ENCODE data around the gene KIAA2012. TPM values are rescaled to one million over a fixed set of nuclear protein-coding genes. Genes with fewer than 3 reads are reported as not detected.
"Not testable (repeated sequence)": the region's sequence is repeated elsewhere in the genome, so short reads cannot be mapped to it uniquely, and the experiment has no call there.

Gene KIAA2012
- total RNA-seq, 1 donor from 2014 or later = under 0.01 TPM

GRCh38 chr2:202247710-202248109 lies 174.7 kb downstream of the KIAA2012 start:
- not testable (repeated sequence) for H3K27ac ChIP-seq (ENCODE audit: low read depth, low read length); H3K36me3 ChIP-seq (ENCODE audit: control insufficient read depth in 3 of 3, insufficient read depth in 3 of 3, low read length in 3 of 3); H3K4me1 ChIP-seq (ENCODE audit: control insufficient read depth in 3 of 3, insufficient read depth in 3 of 3, low read length in 3 of 3); H3K9me3 ChIP-seq (ENCODE audit: control insufficient read depth in 3 of 3, low read length in 3 of 3); H3K4me3 ChIP-seq (ENCODE audit: low read length in 3 of 3); H3K9ac ChIP-seq (ENCODE audit: low read depth in 1 of 3, low read length in 3 of 3); H3K27me3 ChIP-seq (ENCODE audit: control insufficient read depth in 3 of 3, insufficient read depth in 3 of 3, low read length in 3 of 3)

GRCh38 chr2:202249521-202250253 lies 176.6 kb downstream of the KIAA2012 start:
- Histone ChIP-seq H3K4me3 (ENCODE audit: low read length in 3 of 3) (peak overlapping the region in 2 of 3 donors; percentile 21 to 35), H3K27ac (ENCODE audit: low read depth, low read length) (peak overlapping the region; percentile 91), H3K27me3 (ENCODE audit: control insufficient read depth in 3 of 3, insufficient read depth in 3 of 3, low read length in 3 of 3) (no peaks in the 10 kb centered on the region), H3K36me3 (ENCODE audit: control insufficient read depth in 3 of 3, insufficient read depth in 3 of 3, low read length in 3 of 3) (no peaks in the 10 kb centered on the region), H3K9ac (ENCODE audit: low read depth in 1 of 3, low read length in 3 of 3) (peak overlapping the region in 2 of 3 donors; percentile 27 to 54), H3K9me3 (ENCODE audit: control insufficient read depth in 3 of 3, low read length in 3 of 3) (no peaks in the 10 kb centered on the region), H3K4me1 (ENCODE audit: control insufficient read depth in 3 of 3, insufficient read depth in 3 of 3, low read length in 3 of 3) (peaks cover 0 to 8% (median 0%) of the 10 kb centered on the region in 3 donors)

- Histone ChIP-seq H3K4me3 (ENCODE audit: low read length in 3 of 3) (no peak overlapping the region), H3K9me3 (ENCODE audit: control insufficient read depth in 3 of 3, low read length in 3 of 3) (no peaks in the 10 kb centered on the region), H3K27ac (ENCODE audit: low read depth, low read length) (peak overlapping the region; percentile 52)
Measured at GRCh38 chr2:202251494-202251893, 178.4 kb downstream of the KIAA2012 start.

More at GRCh38 chr2:202251494-202251893, 178.4 kb downstream of the KIAA2012 start:
- Histone ChIP-seq H3K36me3 (ENCODE audit: control insufficient read depth in 3 of 3, insufficient read depth in 3 of 3, low read length in 3 of 3) (no peaks in the 10 kb centered on the region), H3K4me1 (ENCODE audit: control insufficient read depth in 3 of 3, insufficient read depth in 3 of 3, low read length in 3 of 3) (peaks cover 0 to 8% (median 0%) of the 10 kb centered on the region in 3 donors), H3K27me3 (ENCODE audit: control insufficient read depth in 3 of 3, insufficient read depth in 3 of 3, low read length in 3 of 3) (no peaks in the 10 kb centered on the region), H3K9ac (ENCODE audit: low read depth in 1 of 3, low read length in 3 of 3) (no peak overlapping the region)

Small RNAs within 50 kb of the gene (small RNA-seq; reads per million reads assigned to genes)
- gene AC079354.2 = not detected

Other genes with a start within 250 kb of the KIAA2012 start
- gene FZD7, start 39.4 kb upstream of the KIAA2012 start, total RNA-seq = 42.8 TPM
- gene SUMO1, start 165.3 kb downstream of the KIAA2012 start, total RNA-seq = 65.2 TPM
- 49.6 TPM for gene NOP58, start 192.5 kb downstream of the KIAA2012 start, total RNA-seq